Measurements from ENCODE around the gene VGLL1. TPM values are rescaled to one million over a fixed set of nuclear protein-coding genes. Genes with fewer than 3 reads are reported as not detected.

The VGLL1 gene
- polyA plus RNA-seq, 3 donors, result not detected

DNA sequence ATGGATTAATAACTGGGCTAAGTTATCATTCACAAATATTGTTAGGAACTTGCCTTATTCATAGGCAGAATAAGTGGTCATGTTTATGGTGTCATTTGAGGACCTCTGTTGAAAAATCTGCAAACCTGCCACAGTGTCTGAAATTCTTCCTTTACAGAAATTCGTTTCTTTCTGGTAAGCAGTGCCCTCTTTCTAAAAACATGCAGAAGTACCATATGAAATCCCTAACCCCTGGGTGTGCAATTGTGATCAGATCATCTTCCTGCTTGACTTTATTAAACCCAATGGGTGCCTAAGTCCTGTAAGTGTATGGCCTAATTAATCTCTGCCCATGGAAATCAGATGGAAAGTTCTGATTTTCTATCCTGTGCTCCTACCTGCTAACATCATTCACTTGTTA, 39.0 kb upstream of the VGLL1 start:
- H3K27ac ChIP-seq (ENCODE audit: low read depth in 1 of 2, low read length in 2 of 2), result no peak overlapping the region
- H3K9me3 Mint-ChIP-seq, result peaks cover 0 to 6% (median 0%) of the 10 kb centered on the region in 7 donors
- DNase-seq, result no peak
- H2AFZ ChIP-seq (ENCODE audit: insufficient read depth, low read depth, low read length, poor library complexity, severe bottlenecking), result no peak overlapping the region
- no peaks in the 10 kb centered on the region for H4K20me1 ChIP-seq (ENCODE audit: insufficient read depth, low read length)
- WGBS (ENCODE audit: insufficient coverage), result no CpG with 5 or more reads among the region's 1 CpG
- intact Hi-C loops (cut with micrococcal nuclease), result no loop called here
- no peaks in the 10 kb centered on the region for H3K27me3 ChIP-seq (ENCODE audit: control insufficient read depth in 2 of 2, insufficient read depth in 2 of 2, low read length in 2 of 2)
- peaks cover 17 to 25% of the 10 kb centered on the region in 2 donors for H3K4me1 ChIP-seq (ENCODE audit: control insufficient read depth in 1 of 2, insufficient read depth in 2 of 2, low read length in 2 of 2)
- TF ChIP-seq, protein P1, sequence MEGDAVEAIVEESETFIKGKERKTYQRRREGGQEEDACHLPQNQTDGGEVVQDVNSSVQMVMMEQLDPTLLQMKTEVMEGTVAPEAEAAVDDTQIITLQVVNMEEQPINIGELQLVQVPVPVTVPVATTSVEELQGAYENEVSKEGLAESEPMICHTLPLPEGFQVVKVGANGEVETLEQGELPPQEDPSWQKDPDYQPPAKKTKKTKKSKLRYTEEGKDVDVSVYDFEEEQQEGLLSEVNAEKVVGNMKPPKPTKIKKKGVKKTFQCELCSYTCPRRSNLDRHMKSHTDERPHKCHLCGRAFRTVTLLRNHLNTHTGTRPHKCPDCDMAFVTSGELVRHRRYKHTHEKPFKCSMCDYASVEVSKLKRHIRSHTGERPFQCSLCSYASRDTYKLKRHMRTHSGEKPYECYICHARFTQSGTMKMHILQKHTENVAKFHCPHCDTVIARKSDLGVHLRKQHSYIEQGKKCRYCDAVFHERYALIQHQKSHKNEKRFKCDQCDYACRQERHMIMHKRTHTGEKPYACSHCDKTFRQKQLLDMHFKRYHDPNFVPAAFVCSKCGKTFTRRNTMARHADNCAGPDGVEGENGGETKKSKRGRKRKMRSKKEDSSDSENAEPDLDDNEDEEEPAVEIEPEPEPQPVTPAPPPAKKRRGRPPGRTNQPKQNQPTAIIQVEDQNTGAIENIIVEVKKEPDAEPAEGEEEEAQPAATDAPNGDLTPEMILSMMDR (IDR thresholded peaks at IDR 0.05), result no peak
- H3K36me3 ChIP-seq (replicated peaks in 1 of 2; ENCODE audit: control insufficient read depth in 1 of 2, insufficient read depth in 2 of 2, low read length in 2 of 2), result no peaks in the 10 kb centered on the region
- H3K9ac ChIP-seq (ENCODE audit: insufficient read depth, low read length, poor library complexity, severe bottlenecking), result no peak overlapping the region
- H3K79me2 ChIP-seq (ENCODE audit: insufficient read depth, low read length), result peaks cover 6% of the 10 kb centered on the region
- H3K36me3 Mint-ChIP-seq, result no peaks in the 10 kb centered on the region
- no peak overlapping the region for H3K4me2 ChIP-seq (replicated peaks; ENCODE audit: extremely low read depth, low read length, poor library complexity, severe bottlenecking)
- H3K9me3 ChIP-seq (replicated peaks in 1 of 2; ENCODE audit: control insufficient read depth in 1 of 2, insufficient read depth in 1 of 2, low read length in 2 of 2), result no peaks in the 10 kb centered on the region
- peaks cover 0 to 8% (median 0%) of the 10 kb centered on the region in 3 donors for H3K27me3 Mint-ChIP-seq (ENCODE audit: low read depth in 3 of 3)
- H3K27ac Mint-ChIP-seq, result no peak overlapping the region
- H3K4me3 ChIP-seq (replicated peaks in 1 of 3; ENCODE audit: low read depth in 2 of 3, low read length in 3 of 3), result no peak overlapping the region
- H3K4me3 Mint-ChIP-seq, result no peak overlapping the region
- peaks cover 23% of the 10 kb centered on the region for H3K4me1 Mint-ChIP-seq

DNA sequence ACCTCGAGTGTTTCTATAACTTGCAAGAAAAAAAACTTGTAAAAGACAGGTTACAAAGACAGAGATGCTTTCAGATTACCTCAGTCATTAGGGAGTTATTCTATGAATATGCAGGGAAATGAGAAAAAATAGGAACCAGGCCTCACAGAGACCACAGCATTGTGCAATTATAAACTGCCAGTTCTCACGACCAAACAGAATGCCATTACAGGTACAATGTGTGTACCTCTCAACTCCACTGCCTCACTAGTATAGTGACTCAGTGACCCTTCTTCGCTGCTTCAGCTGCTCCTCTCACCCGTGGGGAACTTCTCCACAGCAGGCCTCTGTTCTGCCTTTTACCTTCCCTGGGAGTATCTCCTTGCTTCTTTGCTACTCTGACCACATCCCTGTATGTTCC, 37.0 kb upstream of the VGLL1 start:
- peak overlapping the region; percentile 67 to 88 (median 73) for H3K27ac Mint-ChIP-seq
- Histone ChIP-seq H3K4me1 (ENCODE audit: control insufficient read depth in 1 of 2, insufficient read depth in 2 of 2, low read length in 2 of 2) (peaks cover 17 to 27% of the 10 kb centered on the region in 2 donors), H2AFZ (ENCODE audit: insufficient read depth, low read depth, low read length, poor library complexity, severe bottlenecking) (no peak overlapping the region), H3K4me2 (replicated peaks; ENCODE audit: extremely low read depth, low read length, poor library complexity, severe bottlenecking) (no peak overlapping the region), H3K79me2 (ENCODE audit: insufficient read depth, low read length) (peaks cover 15% of the 10 kb centered on the region), H3K27me3 (ENCODE audit: control insufficient read depth in 2 of 2, insufficient read depth in 2 of 2, low read length in 2 of 2) (no peaks in the 10 kb centered on the region), H3K4me3 (replicated peaks in 1 of 3; ENCODE audit: low read depth in 2 of 3, low read length in 3 of 3) (no peak overlapping the region), H3K27ac (ENCODE audit: low read depth in 1 of 2, low read length in 2 of 2) (peak overlapping the region; percentile 32 to 58), H3K9me3 (replicated peaks in 1 of 2; ENCODE audit: control insufficient read depth in 1 of 2, insufficient read depth in 1 of 2, low read length in 2 of 2) (no peaks in the 10 kb centered on the region), H4K20me1 (ENCODE audit: insufficient read depth, low read length) (no peaks in the 10 kb centered on the region), H3K36me3 (replicated peaks in 1 of 2; ENCODE audit: control insufficient read depth in 1 of 2, insufficient read depth in 2 of 2, low read length in 2 of 2) (peaks cover 0 to 4% of the 10 kb centered on the region in 2 donors), H3K9ac (ENCODE audit: insufficient read depth, low read length, poor library complexity, severe bottlenecking) (no peak overlapping the region)
- WGBS (ENCODE audit: insufficient coverage), result 0% methylated on average over 1 of the region's 4 CpGs
- DNase-seq, result peak; percentile 31 to 74 (median 51)
- H3K9me3 Mint-ChIP-seq, result peaks cover 0 to 6% (median 0%) of the 10 kb centered on the region in 7 donors
- intact Hi-C loops (cut with micrococcal nuclease), result no loop called here
- peaks cover 0 to 8% (median 0%) of the 10 kb centered on the region in 3 donors for H3K27me3 Mint-ChIP-seq (ENCODE audit: low read depth in 3 of 3)
- peak overlapping the region in 1 of 2 donors; percentile 20 for H3K4me3 Mint-ChIP-seq
- H3K4me1 Mint-ChIP-seq, result peaks cover 29% of the 10 kb centered on the region
- TF ChIP-seq, protein P1 (IDR thresholded peaks at IDR 0.05), result no peak
- peaks cover under 1% of the 10 kb centered on the region in 2 donors for H3K36me3 Mint-ChIP-seq

All from CD14-positive monocyte (primary cell).